GM12865 (cell line): Measurements from ENCODE around the gene VILL.

Experiments used
- DNase-seq: peaks from one replicate; pipeline ENCODE4 v3.0.0; 2010; ENCODE audit warnings: low read depth
- H3K4me3 ChIP-seq: 2 replicates; pipeline ENCODE4 v1.5.1; 2011; ENCODE audit warnings: mild to moderate bottlenecking, low read depth, low read length, control low read depth
- TF ChIP-seq, protein P1 (sequence below): IDR thresholded peaks from 2 replicates; pipeline ENCODE4 v1.5.1; 2011; ENCODE audit warnings: low read length, control low read depth, low read depth, inconsistent platforms; ENCODE audit not compliant: insufficient read depth; ENCODE audit errors: missing control alignments

The VILL gene

GRCh38 chr3:37963016-37963415 is 27.6 kb upstream of the VILL start:
- TF ChIP-seq, protein P1, sequence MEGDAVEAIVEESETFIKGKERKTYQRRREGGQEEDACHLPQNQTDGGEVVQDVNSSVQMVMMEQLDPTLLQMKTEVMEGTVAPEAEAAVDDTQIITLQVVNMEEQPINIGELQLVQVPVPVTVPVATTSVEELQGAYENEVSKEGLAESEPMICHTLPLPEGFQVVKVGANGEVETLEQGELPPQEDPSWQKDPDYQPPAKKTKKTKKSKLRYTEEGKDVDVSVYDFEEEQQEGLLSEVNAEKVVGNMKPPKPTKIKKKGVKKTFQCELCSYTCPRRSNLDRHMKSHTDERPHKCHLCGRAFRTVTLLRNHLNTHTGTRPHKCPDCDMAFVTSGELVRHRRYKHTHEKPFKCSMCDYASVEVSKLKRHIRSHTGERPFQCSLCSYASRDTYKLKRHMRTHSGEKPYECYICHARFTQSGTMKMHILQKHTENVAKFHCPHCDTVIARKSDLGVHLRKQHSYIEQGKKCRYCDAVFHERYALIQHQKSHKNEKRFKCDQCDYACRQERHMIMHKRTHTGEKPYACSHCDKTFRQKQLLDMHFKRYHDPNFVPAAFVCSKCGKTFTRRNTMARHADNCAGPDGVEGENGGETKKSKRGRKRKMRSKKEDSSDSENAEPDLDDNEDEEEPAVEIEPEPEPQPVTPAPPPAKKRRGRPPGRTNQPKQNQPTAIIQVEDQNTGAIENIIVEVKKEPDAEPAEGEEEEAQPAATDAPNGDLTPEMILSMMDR = no peak
- no peak overlapping the region for H3K4me3 ChIP-seq
- no peak for DNase-seq

DNA sequence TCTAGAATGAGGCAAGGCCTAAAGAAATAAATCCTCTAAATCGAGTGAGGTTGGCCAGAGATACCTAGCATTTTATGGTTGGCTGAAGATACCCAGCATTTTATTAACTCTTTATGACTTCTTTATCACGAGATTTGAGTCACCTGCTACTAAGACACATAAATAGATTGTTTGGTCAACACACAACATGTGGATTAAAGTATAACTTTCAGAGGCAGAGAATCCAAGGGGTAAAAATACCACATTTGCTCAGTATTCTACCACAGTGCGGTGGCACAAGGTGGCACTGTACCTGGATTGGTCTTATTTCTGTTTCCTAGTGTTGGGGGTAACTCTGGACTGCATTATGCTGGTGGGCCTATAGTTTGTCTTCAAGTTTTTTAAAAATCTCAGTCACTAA is 27.0 kb upstream of the VILL start:
- no peak for DNase-seq
- TF ChIP-seq, protein P1 = no peak
- no peak overlapping the region for H3K4me3 ChIP-seq

DNA sequence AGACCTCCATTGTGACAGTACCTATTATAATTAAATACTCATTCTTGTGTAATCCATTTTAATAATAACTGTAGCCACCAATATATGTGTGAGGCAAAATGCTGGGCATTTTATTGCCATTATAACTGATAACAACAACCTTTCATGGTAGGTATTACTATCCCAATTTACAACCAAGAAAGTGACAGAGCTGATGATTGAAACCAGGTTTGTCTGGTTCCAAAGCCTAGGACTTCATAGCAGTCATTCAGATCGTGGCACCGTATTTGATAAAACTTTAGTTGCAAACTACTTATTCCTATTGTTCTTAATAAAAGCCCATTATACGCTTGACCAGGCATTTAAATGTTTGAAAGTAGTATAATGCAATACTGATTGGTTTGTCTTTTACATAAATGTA is 26.4 kb upstream of the VILL start:
- DNase-seq = no peak
- no peak overlapping the region for H3K4me3 ChIP-seq
- TF ChIP-seq, protein P1 = no peak

- no peak for DNase-seq
- no peak overlapping the region for H3K4me3 ChIP-seq
- TF ChIP-seq, protein P1 = no peak
These were observed 25.9 kb upstream of the VILL start for GRCh38 chr3:37964716-37965115.

DNA sequence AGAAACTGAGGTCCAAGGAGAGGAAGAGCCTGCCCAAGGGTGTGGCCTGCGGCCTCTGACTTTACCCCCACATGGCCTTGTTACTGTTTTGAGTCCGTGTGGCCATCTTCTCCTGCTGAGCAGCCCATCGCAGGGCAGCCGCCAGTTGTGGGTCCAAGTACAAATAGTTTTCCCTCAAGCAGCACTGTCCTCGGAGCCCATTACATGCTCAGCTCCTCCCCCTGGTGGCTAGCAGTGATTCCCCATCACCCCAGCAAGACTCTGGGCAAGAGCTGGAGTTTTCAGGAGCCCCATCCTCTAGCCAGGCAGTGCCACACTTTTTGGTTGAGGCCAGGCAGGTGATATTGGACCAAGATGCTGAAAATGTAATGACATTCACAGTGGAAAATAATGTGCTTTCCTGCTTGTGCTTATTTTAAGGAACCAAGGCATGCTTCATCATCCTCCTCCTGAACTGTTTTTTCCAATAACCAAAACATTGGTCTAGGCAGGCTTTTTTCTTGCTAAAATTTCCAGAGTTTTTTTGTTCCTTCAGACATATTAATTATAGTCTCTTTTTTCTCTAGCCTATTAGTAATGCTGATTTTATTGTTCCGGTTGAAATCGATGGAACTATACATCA is 23.2 kb upstream of the VILL start:
- peak; percentile 77 for DNase-seq
- no peak overlapping the region for H3K4me3 ChIP-seq
- TF ChIP-seq, protein P1 = peak; percentile 95

GRCh38 chr3:37968199-37968598 is 22.4 kb upstream of the VILL start:
- no peak for DNase-seq
- no peak overlapping the region for H3K4me3 ChIP-seq
- TF ChIP-seq, protein P1 = no peak
